H1 (cell line): ENCODE measurements around the gene OPCML. TPM values are rescaled to one million over a fixed set of nuclear protein-coding genes. Genes with fewer than 3 reads are reported as not detected.

Experiments used
- CTCF ChIA-PET: fragments of 300-600 bp; sonication (Branson Sonifier 250); formaldehyde crosslinking; loops from one replicate; lab custom pipeline; 2021; ENCODE audit not compliant: partially characterized antibody; lab: Charles Lee
- POLR2A ChIA-PET: fragments of 300-600 bp; sonication (Branson Sonifier 250); formaldehyde crosslinking; loops from one replicate; lab custom pipeline; 2021; ENCODE audit warnings: inconsistent platforms; ENCODE audit not compliant: partially characterized antibody; lab: Charles Lee
- DNase-seq, 2 experiments: peaks; one replicate each; pipeline versions ENCODE4 v3.0.0 to v3.0.0-alpha.2; 2010 to 2022; ENCODE audit warnings: low spot score in 2 of 2, low read depth in 1 of 2, mixed read lengths in 1 of 2
- FAIRE-seq: peaks from 2 replicates; lab custom pipeline; 2011; peaks lifted over from hg19 to GRCh38; lab: Jason Lieb, UNC
- H2AFZ ChIP-seq: 2 replicates; pipeline ENCODE4 v1.8.1; 2012; ENCODE audit warnings: low read length, inconsistent platforms
- H2AK5ac ChIP-seq: 2 replicates; pipeline ENCODE4 v1.6.1; 2013; ENCODE audit warnings: low read depth, low read length
- H2BK120ac ChIP-seq: replicated peaks from 2 replicates; pipeline ENCODE3; 2013; ENCODE audit warnings: low read depth, low read length, inconsistent platforms
- H2BK12ac ChIP-seq: 2 replicates; pipeline ENCODE4 v1.6.1; 2013; ENCODE audit warnings: low read depth, low read length
- H2BK15ac ChIP-seq: 2 replicates; pipeline ENCODE4 v1.6.1; 2013; ENCODE audit warnings: low read length
- H2BK20ac ChIP-seq: 2 replicates; pipeline ENCODE4 v1.6.1; 2013; ENCODE audit warnings: low read length
- H2BK5ac ChIP-seq: 2 replicates; pipeline ENCODE4 v1.6.1; 2013; ENCODE audit warnings: low read depth, low read length
- H3K14ac ChIP-seq: 2 replicates; pipeline ENCODE4 v1.6.1; 2013; ENCODE audit warnings: inconsistent platforms; ENCODE audit not compliant: insufficient read length
- H3K18ac ChIP-seq: 2 replicates; pipeline ENCODE4 v1.6.1; 2013; ENCODE audit warnings: low read length; ENCODE audit errors: extremely low read depth
- H3K23ac ChIP-seq: 2 replicates; pipeline ENCODE4 v1.6.1; 2013; ENCODE audit warnings: inconsistent platforms; ENCODE audit not compliant: insufficient read length
- H3K23me2 ChIP-seq: 2 replicates; pipeline ENCODE4 v1.6.1; 2013; ENCODE audit warnings: low read depth, low read length
- H3K27ac ChIP-seq: 2 replicates; pipeline ENCODE4 v1.6.1; 2011; ENCODE audit warnings: low read depth, low read length, inconsistent platforms
- H3K27me3 ChIP-seq, 4 experiments: replicated peaks in 1 of 4; 1 replicate in 1 of 4; 2 replicates in 3 of 4; pipeline versions ENCODE4 v1.6.1 to v1.8.1; 2011 to 2013; ENCODE audit warnings: low read length in 3 of 4, mild to moderate bottlenecking in 3 of 4, inconsistent platforms in 2 of 4, mixed read lengths in 2 of 4, moderate library complexity in 1 of 4; ENCODE audit not compliant: control insufficient read depth in 3 of 4, insufficient read depth in 3 of 4; ENCODE audit errors: extremely low read depth in 1 of 4
- H3K36me3 ChIP-seq, 4 experiments: 2 replicates each; pipeline versions ENCODE4 v1.6.1 to v1.8.1; 2011 to 2013; ENCODE audit warnings: mild to moderate bottlenecking in 4 of 4, low read length in 3 of 4, moderate library complexity in 2 of 4, control low read depth in 1 of 4, inconsistent platforms in 1 of 4; ENCODE audit not compliant: insufficient read depth in 4 of 4, control insufficient read depth in 2 of 4
- H3K4ac ChIP-seq: replicated peaks from 2 replicates; pipeline ENCODE3; 2013; ENCODE audit warnings: low read length, low read depth, mixed read lengths, inconsistent platforms; ENCODE audit not compliant: insufficient read length
- H3K4me1 ChIP-seq, 4 experiments: replicated peaks in 1 of 4; 1 replicate in 1 of 4; 2 replicates in 3 of 4; pipeline versions ENCODE4 v1.6.1 to v1.8.1; 2011 to 2013; ENCODE audit warnings: low read length in 3 of 4, inconsistent platforms in 2 of 4, mixed read lengths in 1 of 4; ENCODE audit not compliant: insufficient read depth in 4 of 4, control insufficient read depth in 3 of 4
- H3K4me2 ChIP-seq, 2 experiments: 2 replicates each; pipeline versions ENCODE4 v1.6.1 to v1.8.1; 2011 to 2013; ENCODE audit warnings: low read depth in 2 of 2, low read length in 2 of 2, control low read depth in 1 of 2, inconsistent platforms in 1 of 2, mild to moderate bottlenecking in 1 of 2; ENCODE audit not compliant: insufficient read depth in 1 of 2
- H3K4me3 ChIP-seq, 4 experiments: fragments of 200-600, 300-600 bp in 1 of 4; sonication (generic), shearing (Covaris generic), sonication (Bioruptor Twin) in 1 of 4; 2 replicates each; pipeline versions ENCODE4 v1.5.1 to v1.8.1; 2011 to 2016; ENCODE audit warnings: low read length in 4 of 4, low read depth in 3 of 4, control low read depth in 2 of 4, inconsistent platforms in 2 of 4, mild to moderate bottlenecking in 2 of 4, mixed read lengths in 1 of 4, moderate library complexity in 1 of 4; ENCODE audit not compliant: insufficient read depth in 2 of 4; ENCODE audit errors: extremely low read depth in 1 of 4
- H3K56ac ChIP-seq: replicated peaks from 2 replicates; pipeline ENCODE3; 2013; ENCODE audit warnings: low read depth, mild to moderate bottlenecking, mixed read lengths, low read length, inconsistent platforms; ENCODE audit not compliant: insufficient read length
- H3K79me1 ChIP-seq: 2 replicates; pipeline ENCODE4 v1.6.1; 2013; ENCODE audit warnings: low read depth, low read length, control low read depth
- H3K79me2 ChIP-seq, 2 experiments: 2 replicates each; pipeline versions ENCODE4 v1.6.1 to v1.8.1; 2012 to 2013; ENCODE audit warnings: low read length in 2 of 2, mild to moderate bottlenecking in 2 of 2, inconsistent platforms in 1 of 2; ENCODE audit not compliant: insufficient read depth in 2 of 2, control insufficient read depth in 1 of 2
- H3K9ac ChIP-seq, 4 experiments: replicated peaks in 1 of 4; 1 replicate in 1 of 4; 2 replicates in 3 of 4; pipeline versions ENCODE4 v1.6.1 to v1.8.1; 2011 to 2013; ENCODE audit warnings: low read depth in 3 of 4, low read length in 3 of 4, control low read depth in 2 of 4, mild to moderate bottlenecking in 2 of 4, moderate library complexity in 2 of 4, inconsistent platforms in 1 of 4; ENCODE audit errors: extremely low read depth in 1 of 4
- H3K9me3 ChIP-seq, 2 experiments: 2 replicates each; pipeline versions ENCODE4 v1.6.1 to v1.8.1; 2012 to 2013; ENCODE audit warnings: mild to moderate bottlenecking in 2 of 2, moderate library complexity in 2 of 2, control low read depth in 1 of 2, inconsistent platforms in 1 of 2, low read depth in 1 of 2, low read length in 1 of 2, mixed read lengths in 1 of 2; ENCODE audit not compliant: insufficient read depth in 2 of 2
- H4K20me1 ChIP-seq, 2 experiments: replicated peaks in 1 of 2; 2 replicates each; pipeline versions ENCODE3 to v1.8.1; 2011 to 2013; ENCODE audit warnings: inconsistent platforms in 2 of 2, low read length in 2 of 2, mild to moderate bottlenecking in 1 of 2; ENCODE audit not compliant: insufficient read depth in 2 of 2, control insufficient read depth in 1 of 2
- H4K5ac ChIP-seq: 2 replicates; pipeline ENCODE4 v1.6.1; 2013; ENCODE audit warnings: low read length, low read depth, mixed read lengths, inconsistent platforms; ENCODE audit not compliant: insufficient read length
- H4K8ac ChIP-seq: 2 replicates; pipeline ENCODE4 v1.8.0; 2013; ENCODE audit warnings: mild to moderate bottlenecking, moderate library complexity, low read length, inconsistent platforms; ENCODE audit not compliant: insufficient read depth; ENCODE audit errors: extremely low read depth
- H4K91ac ChIP-seq: replicated peaks from 2 replicates; pipeline ENCODE3; 2013; ENCODE audit warnings: low read length, mixed read lengths, inconsistent platforms; ENCODE audit not compliant: insufficient read length
- TAF1 ChIP-seq: IDR thresholded peaks from 2 replicates; pipeline ENCODE4 v1.6.1; 2011; ENCODE audit warnings: mild to moderate bottlenecking, low read depth, low read length
- WGBS, 2 experiments: shearing (Covaris generic) in 1 of 2; methylation state at CpG; one replicate each; pipeline versions ENCODE4 v1.1.6 to v1.1.7; 2013 to 2015; ENCODE audit warnings: low lambda C conversion rate in 2 of 2, mixed read lengths in 2 of 2, inconsistent platforms in 1 of 2, low coverage in 1 of 2, missing lambda C conversion rate in 1 of 2; ENCODE audit not compliant: insufficient replicate concordance in 2 of 2, insufficient coverage in 1 of 2, insufficient read length in 1 of 2; ENCODE audit errors: extremely low coverage in 1 of 2, missing lambda C conversion rate in 1 of 2; 5-methylcytosine and 5-hydroxymethylcytosine counted together
- polyA plus RNA-seq, 7 experiments: library from polyadenylated mRNA; depleted of rRNA in 3 of 7; stranded (reverse) in 5 of 7; unstranded in 2 of 7; fragments of >200 nt in 5 of 7; fragments of 200-250 nt in 2 of 7; gene quantifications; 1 replicate in 5 of 7; 2 replicates in 1 of 7; 4 replicates in 1 of 7; pipeline versions ENCODE4 v1.2.1 to v1.2.3, GENCODE V29; 2011 to 2013; ENCODE audit warnings: missing spikeins in 2 of 7, mixed read lengths in 2 of 7
- total RNA-seq: library from RNA; stranded (reverse); fragmentation: NEBNext Ultra II Directional; extraction: Animal tissue kit (Norgen Biotek cat#: 25700); gene quantifications from 2 replicates; pipeline ENCODE4 v1.2.1, GENCODE V29; 2021

Gene OPCML
- total and polyA plus RNA-seq, 2 of the 8 experiments (the other 6 are each of a cell fraction or from before 2014, with no cell fraction given), result 2.3 to 3.1 TPM

- Histone ChIP-seq H3K36me3 (no peaks in the 10 kb centered on the region), H2BK12ac (no peak overlapping the region), H3K18ac (no peak overlapping the region), H3K9ac (no peak overlapping the region), H4K8ac (no peak overlapping the region), H4K20me1 (no peaks in the 10 kb centered on the region), H3K4me2 (no peak overlapping the region), H2BK20ac (no peak overlapping the region), H3K9me3 (no peaks in the 10 kb centered on the region), H3K14ac (no peak overlapping the region), H2AFZ (no peak overlapping the region), H4K91ac (no peak overlapping the region), H3K23me2 (no peaks in the 10 kb centered on the region), H2BK15ac (no peak overlapping the region), H2BK120ac (no peak overlapping the region), H3K27me3 (no peaks in the 10 kb centered on the region), H3K23ac (no peak overlapping the region), H2BK5ac (no peak overlapping the region), H3K27ac (no peak overlapping the region), H4K5ac (no peak overlapping the region), H3K4ac (no peak overlapping the region), H3K4me3 (no peak overlapping the region), H3K79me2 (no peaks in the 10 kb centered on the region), H3K79me1 (no peaks in the 10 kb centered on the region; the same call in 1 of the 2 replicates), H2AK5ac (no peak overlapping the region), H3K56ac (no peak overlapping the region), H3K4me1 (peaks cover 4 to 8% (median 5%) of the 10 kb centered on the region in 4 experiments; a peak in 5 of 7 replicates)
- WGBS, 2 experiments, result 94% methylated on average over 7 of the region's 7 CpGs; no CpG with 5 or more reads in 1 of the 2 experiments
- POLR2A ChIA-PET, result no interaction called here
- CTCF ChIA-PET, result interaction anchor here (0.9 to 6.6 kb wide), 7 partner anchors 9 to 86 kb away, joined by 3 to 56 read pairs (median 3); no protein-coding TSS in a partner anchor
- no peak for TF ChIP-seq TAF1
- FAIRE-seq, result no peak
- no peak for DNase-seq
Observed at GRCh38 chr11:133160754-133161153, 371.5 kb downstream of the OPCML start.
